Loucy (cell line): Measurements from ENCODE around the gene CYTL1.

Source experiments
- H2AFZ ChIP-seq: fragments of 200-600 bp; sonication (generic); 2 replicates; pipeline ENCODE4 v1.6.0; 2016; ENCODE audit warnings: antibody characterized with exemption, mild to moderate bottlenecking, low read length, moderate library complexity
- H3F3A ChIP-seq: fragments of 200-600 bp; 2 replicates; pipeline ENCODE4 v1.6.0; 2016; ENCODE audit warnings: antibody characterized with exemption, low read depth, mild to moderate bottlenecking
- H3K27me3 ChIP-seq: fragments of 200-600 bp; sonication (generic); 2 replicates; pipeline ENCODE4 v1.6.1; 2014; ENCODE audit warnings: low read length, mild to moderate bottlenecking; ENCODE audit not compliant: insufficient read depth, poor library complexity, severe bottlenecking
- H3K36me3 ChIP-seq: fragments of 200-600 bp; sonication (generic); 2 replicates; pipeline ENCODE4 v1.6.1; 2016; ENCODE audit warnings: low read length; ENCODE audit not compliant: insufficient read depth
- H3K4me1 ChIP-seq: fragments of 200-600 bp; sonication (generic); 2 replicates; pipeline ENCODE4 v1.5.1; 2014; ENCODE audit warnings: low read length, mild to moderate bottlenecking; ENCODE audit not compliant: insufficient read depth, poor library complexity, severe bottlenecking
- H3K4me2 ChIP-seq: fragments of 200-600 bp; sonication (generic); 2 replicates; pipeline ENCODE4 v1.6.0; 2014; ENCODE audit warnings: antibody characterized with exemption, low read length, low read depth, mild to moderate bottlenecking; ENCODE audit not compliant: poor library complexity, severe bottlenecking
- H3K4me3 ChIP-seq: fragments of 200-600 bp; sonication (generic); 2 replicates; pipeline ENCODE4 v1.5.1; 2014; ENCODE audit warnings: low read length, mild to moderate bottlenecking, mixed read lengths; ENCODE audit not compliant: poor library complexity, severe bottlenecking
- H3K79me2 ChIP-seq: fragments of 200-600 bp; sonication (generic); 2 replicates; pipeline ENCODE4 v1.6.1; 2014; ENCODE audit warnings: low read length; ENCODE audit not compliant: insufficient read depth
- H3K9ac ChIP-seq: fragments of 200-600 bp; sonication (generic); 2 replicates; pipeline ENCODE4 v1.6.0; 2014; ENCODE audit warnings: mild to moderate bottlenecking, low read depth, low read length, moderate library complexity; ENCODE audit not compliant: poor library complexity, severe bottlenecking
- H3K9me2 ChIP-seq: fragments of 200-600 bp; sonication (generic); replicated peaks from 2 replicates; pipeline ENCODE4 v1.6.1; 2016; ENCODE audit warnings: low read depth, low read length, mixed read lengths
- H3K9me3 ChIP-seq: fragments of 200-600 bp; sonication (generic); 2 replicates; pipeline ENCODE4 v1.6.1; 2014; ENCODE audit warnings: mild to moderate bottlenecking, antibody characterized with exemption, low read length, low read depth; ENCODE audit not compliant: insufficient read depth
- H4K20me1 ChIP-seq: fragments of 200-600 bp; sonication (generic); 2 replicates; pipeline ENCODE4 v1.6.0; 2014; ENCODE audit warnings: antibody characterized with exemption, low read length, mild to moderate bottlenecking; ENCODE audit not compliant: insufficient read depth, poor library complexity, severe bottlenecking
- CTCF ChIP-seq: fragments of 200-600 bp; sonication (generic); conservative IDR thresholded peaks from 2 replicates; pipeline ENCODE4 v1.5.1; 2014; ENCODE audit warnings: mild to moderate bottlenecking, antibody characterized with exemption, low read length
- EZH2phosphoT487 ChIP-seq: fragments of 200-600 bp; IDR thresholded peaks from 2 replicates; pipeline ENCODE4 v1.6.1; 2018; ENCODE audit warnings: antibody characterized with exemption, mild to moderate bottlenecking, moderate library complexity, borderline replicate concordance

Gene CYTL1

GRCh38 chr4:4990329-4990728 lies 28.9 kb downstream of the CYTL1 start:
- H3K4me2 ChIP-seq, result no peak overlapping the region
- no peaks in the 10 kb centered on the region for H4K20me1 ChIP-seq

GRCh38 chr4:4989083-4989622 lies 30.1 kb downstream of the CYTL1 start:
- H3K4me3 ChIP-seq, result no peak overlapping the region
- no peaks in the 10 kb centered on the region for H3K79me2 ChIP-seq
- no peaks in the 10 kb centered on the region for H4K20me1 ChIP-seq
- H3K9me2 ChIP-seq, result no peaks in the 10 kb centered on the region
- H3K36me3 ChIP-seq, result no peaks in the 10 kb centered on the region
- TF ChIP-seq CTCF (no peak), EZH2phosphoT487 (no peak)
- H3F3A ChIP-seq, result no peaks in the 10 kb centered on the region
- H3K4me2 ChIP-seq, result no peak overlapping the region
- no peaks in the 10 kb centered on the region for H3K4me1 ChIP-seq
- H3K9me3 ChIP-seq, result no peaks in the 10 kb centered on the region
- no peak overlapping the region for H3K9ac ChIP-seq
- H2AFZ ChIP-seq, result no peak overlapping the region
- no peaks in the 10 kb centered on the region for H3K27me3 ChIP-seq

More at GRCh38 chr4:4990329-4990728, 28.9 kb downstream of the CYTL1 start:
- Histone ChIP-seq H2AFZ (no peak overlapping the region), H3F3A (no peaks in the 10 kb centered on the region), H3K36me3 (no peaks in the 10 kb centered on the region), H3K4me3 (no peak overlapping the region), H3K27me3 (no peaks in the 10 kb centered on the region), H3K9ac (no peak overlapping the region), H3K9me2 (no peaks in the 10 kb centered on the region), H3K9me3 (no peaks in the 10 kb centered on the region), H3K79me2 (no peaks in the 10 kb centered on the region), H3K4me1 (no peaks in the 10 kb centered on the region)
- TF ChIP-seq CTCF, result no peak
- TF ChIP-seq EZH2phosphoT487, result no peak

- Histone ChIP-seq H3K4me2 (no peak overlapping the region), H3K4me1 (no peaks in the 10 kb centered on the region), H2AFZ (no peak overlapping the region), H4K20me1 (no peaks in the 10 kb centered on the region), H3K9me3 (no peaks in the 10 kb centered on the region), H3K9me2 (no peaks in the 10 kb centered on the region), H3K79me2 (no peaks in the 10 kb centered on the region), H3F3A (no peaks in the 10 kb centered on the region), H3K4me3 (no peak overlapping the region), H3K36me3 (no peaks in the 10 kb centered on the region), H3K27me3 (no peaks in the 10 kb centered on the region), H3K9ac (no peak overlapping the region)
- no peak for TF ChIP-seq EZH2phosphoT487
- no peak for TF ChIP-seq CTCF
These were observed 31.6 kb downstream of the CYTL1 start for GRCh38 chr4:4987656-4988055.
